ENCODE data around the gene TPCN2.
A peak's percentile ranks its signal among the peaks of the same experiment; 100 is the strongest.
"Not testable (repeated sequence)": the region's sequence is repeated elsewhere in the genome, so short reads cannot be mapped to it uniquely, and the experiment has no call there.

The TPCN2 gene

DNA sequence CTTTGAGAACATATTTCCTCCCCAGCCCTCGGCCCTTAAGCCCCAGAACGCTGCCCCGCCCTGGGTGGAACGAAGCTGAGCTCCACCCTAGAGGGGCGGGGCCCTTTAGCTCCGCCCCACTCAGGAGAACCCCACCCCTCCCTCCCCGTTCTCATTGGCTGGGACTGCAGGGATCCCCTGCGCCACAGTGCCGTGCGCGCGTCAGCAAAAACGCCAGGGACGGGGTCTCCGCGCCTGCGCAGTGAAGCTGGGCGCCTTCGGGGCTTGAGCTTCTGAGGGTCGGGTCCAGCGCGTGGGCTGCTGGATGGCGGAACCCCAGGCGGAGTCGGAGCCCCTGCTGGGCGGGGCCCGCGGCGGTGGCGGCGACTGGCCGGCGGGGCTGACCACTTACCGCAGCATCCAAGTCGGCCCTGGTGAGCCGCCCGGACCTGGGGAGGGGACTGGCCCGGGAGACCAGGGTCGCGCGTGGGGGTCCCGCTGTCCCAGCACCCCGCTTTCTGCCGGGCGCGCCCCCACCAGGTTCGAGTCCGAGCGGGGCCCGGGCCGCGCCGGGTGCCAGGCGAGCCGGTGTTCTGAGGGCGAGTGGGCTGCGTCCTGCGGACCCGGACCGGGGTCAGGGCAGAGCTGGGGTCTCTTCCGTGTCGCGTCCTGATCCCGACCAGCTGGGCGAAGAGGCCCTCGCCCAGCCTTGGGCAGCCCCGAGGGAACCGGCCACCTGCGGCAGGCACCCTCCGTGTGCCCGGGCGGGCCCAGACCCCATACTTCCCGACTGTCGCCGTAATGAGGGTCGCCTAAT, at the start of gene TPCN2:
Gene TPCN2 (plus strand): TSS at position 239 of the 796 bp plus-strand sequence. CDS start 66 bp downstream, at position 305.
- DNase-seq = peak; percentile 90

DNA sequence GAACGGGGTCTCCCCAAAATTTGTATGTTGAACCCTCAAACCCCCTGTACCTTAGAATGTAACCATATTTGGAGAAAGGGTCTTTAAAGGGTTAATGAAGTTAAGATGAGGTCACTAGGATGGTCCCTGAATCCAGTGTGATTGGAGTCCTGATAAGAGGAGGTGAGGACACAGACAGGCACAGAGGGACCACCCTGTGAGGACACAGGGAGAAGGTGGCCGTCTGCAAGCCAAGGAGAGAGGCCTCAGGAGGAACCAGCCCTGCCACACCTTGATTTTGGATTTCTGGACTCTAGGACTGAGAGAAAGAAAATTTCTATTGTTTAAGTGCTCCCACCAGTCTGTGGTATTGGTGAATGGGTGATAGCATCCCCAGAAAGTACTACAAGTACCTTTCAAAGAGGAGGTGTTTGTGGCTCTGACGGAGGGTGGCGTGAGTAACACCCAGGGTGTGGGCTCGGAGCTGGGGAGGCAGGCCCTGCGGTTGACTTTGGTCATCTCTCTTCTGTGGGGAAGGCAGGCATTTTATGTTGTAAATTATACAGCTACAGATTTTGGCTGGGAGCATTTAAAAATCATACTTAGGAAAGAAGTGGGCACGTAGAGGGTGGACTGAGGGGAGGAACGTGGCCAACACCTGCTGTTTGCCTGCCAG, 49.5 kb upstream of the TPCN2 start:
- no peak for DNase-seq

DNA sequence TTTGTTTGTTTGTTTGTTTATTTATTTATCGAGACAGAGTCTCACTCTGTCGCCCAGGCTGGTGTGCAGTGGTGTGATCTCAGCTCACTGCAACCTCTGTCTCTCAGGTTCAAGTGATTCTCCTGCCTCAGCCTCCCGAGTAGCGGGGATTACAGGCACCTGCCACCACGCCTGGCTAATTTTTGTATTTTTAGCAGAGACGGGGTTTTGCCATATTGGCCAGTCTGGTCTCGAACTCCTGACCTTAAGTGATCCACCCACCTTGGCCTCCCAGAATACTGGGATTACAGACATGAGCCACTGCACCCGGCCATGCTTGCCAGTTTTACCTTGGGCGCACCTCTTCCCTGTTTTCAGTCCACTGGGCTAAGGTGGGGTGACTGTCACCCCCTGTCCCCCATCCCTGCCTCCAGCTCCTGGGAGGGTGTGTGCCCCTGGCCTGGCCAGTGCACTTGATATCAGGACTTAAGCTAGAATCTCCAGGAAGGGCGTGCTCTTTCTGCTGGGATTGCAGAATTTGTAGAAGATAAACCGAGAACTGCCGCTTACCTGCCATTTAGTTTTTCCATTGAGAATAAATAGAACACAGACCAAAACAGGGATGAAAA, 48.9 kb upstream of the TPCN2 start:
- DNase-seq = not testable (repeated sequence)

DNA sequence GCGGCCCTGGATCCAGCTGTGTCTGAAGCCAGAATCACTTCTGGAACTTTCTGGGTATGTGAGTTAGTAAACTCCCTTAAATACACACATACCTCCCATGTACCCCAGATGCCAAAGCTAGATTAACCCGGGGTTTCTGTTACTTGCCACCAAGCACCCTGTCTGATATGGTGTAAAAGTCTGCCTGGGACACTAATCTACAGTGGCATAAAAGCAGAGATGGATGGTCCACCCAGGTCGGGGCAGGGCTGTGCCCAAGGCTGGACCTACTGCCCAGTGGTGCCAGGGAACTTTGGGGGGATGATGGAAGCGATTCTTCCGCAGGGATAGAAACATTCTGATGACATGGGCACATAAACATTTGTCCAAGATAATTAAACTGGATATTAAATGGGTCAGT, 48.3 kb upstream of the TPCN2 start:
- DNase-seq = no peak

DNA sequence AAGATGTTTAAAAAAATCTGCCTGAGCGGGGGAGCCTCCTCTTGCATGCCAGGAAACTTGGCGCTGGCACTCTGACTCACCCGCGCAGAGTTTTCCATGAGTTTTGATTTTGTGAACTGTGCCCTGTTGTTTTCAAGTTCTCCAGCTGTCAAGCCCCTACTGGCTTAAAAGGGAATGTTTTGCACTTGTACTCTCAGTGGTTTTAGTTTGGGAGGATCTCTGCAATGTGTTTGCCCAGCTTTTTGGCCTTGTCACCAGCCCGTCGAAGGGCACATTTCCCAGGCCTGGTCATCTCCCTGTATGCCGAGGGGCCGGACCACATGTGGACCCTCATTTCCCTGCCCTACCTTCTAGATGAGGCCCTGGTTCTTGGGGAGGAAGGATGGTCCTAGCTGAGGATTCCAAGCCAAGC, 47.9 kb upstream of the TPCN2 start:
- DNase-seq = no peak

DNA sequence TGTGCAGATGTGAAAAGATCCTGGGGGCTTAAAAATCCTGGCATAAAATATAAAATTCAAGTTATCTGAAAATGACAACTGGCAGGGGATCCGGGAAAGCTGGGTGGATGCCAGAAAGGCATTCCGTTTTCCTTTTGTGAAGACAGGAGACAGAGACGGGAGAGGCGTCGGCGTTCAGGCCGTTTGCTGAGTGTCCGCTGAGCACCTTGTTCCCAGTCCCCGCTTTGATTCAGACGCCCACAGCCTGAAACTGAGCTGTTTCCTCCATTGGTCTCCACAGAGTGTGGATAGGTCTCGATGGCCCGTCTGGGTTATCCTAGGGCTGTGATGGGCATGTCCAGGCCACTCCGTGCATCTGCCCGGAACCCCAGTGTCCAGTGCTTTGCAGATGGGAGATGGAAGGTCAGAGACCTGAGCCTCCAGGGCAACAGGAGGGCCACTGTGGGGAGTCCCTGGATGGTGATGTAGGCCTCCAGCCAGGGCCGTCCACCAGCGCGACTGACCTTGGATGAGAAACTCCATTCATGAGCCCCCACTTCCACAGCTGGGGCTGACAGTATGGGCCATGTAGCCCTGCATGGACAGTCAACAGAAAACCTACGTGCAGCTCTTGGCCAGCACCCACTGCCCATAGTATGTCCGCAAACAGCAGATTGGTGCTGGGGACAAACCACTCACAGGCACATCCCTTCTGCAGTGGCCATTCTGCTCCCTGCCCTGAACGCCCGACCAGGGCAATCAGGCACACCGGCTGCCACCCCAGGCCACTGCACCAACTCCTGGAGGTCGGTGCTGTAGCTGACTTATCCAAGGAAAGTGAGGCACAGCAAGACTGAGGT, 47.3 kb upstream of the TPCN2 start:
- DNase-seq = no peak

DNA sequence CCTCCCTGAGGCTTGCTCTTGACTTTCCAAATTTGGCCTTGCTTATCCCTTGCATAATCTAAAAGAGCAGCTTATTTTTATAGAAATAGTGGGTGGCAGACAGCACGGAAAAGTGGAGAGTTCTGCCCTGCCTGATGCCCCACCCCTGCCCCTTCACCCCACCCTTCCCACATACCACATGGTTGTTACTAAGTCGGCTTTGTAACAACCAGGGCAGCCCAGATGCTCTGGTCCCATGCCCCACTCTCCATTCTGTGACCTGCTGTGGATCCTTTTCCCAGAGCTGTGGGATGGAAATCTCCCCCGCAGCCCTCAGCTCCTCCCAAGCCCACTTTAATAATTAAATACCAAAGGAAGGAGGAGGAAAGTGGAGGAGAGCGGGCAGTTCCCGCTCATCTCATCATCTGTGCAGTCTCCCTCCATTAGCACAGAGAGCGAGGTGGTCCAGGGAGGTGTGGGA, 46.6 kb upstream of the TPCN2 start:
- no peak for DNase-seq

DNA sequence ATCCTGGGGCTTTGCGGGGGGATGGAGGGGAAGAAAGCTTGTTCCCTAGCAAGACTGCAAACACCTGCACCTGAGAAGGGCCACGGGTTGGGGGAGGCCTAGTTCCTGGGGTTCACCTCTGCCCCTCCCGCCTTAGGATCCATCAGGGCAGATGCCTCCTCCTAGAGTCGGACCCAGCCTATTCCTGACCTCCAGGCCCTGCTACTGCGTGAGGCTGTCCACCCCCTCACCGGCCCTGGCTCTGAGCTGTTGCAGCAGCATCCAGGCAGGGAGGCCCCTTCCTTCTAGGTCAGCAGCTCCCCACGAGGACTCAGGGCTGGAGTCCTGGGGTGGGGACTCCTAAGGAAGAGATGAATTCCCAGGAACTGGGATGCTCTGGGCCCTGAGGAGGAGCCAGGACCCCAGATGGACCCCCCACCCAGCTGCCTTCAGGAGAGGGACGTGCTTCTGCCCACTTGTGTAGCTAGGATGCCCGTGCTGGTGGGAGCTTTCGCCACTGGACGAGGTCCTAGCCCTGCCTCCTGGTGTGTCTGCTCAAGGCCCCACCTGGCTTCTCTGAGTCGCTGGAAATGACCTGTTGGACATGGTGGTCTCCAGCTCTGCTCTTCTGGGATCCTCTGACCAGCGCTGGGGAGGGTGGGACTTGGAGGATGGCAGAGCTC, 46.0 kb upstream of the TPCN2 start:
- no peak for DNase-seq

DNA sequence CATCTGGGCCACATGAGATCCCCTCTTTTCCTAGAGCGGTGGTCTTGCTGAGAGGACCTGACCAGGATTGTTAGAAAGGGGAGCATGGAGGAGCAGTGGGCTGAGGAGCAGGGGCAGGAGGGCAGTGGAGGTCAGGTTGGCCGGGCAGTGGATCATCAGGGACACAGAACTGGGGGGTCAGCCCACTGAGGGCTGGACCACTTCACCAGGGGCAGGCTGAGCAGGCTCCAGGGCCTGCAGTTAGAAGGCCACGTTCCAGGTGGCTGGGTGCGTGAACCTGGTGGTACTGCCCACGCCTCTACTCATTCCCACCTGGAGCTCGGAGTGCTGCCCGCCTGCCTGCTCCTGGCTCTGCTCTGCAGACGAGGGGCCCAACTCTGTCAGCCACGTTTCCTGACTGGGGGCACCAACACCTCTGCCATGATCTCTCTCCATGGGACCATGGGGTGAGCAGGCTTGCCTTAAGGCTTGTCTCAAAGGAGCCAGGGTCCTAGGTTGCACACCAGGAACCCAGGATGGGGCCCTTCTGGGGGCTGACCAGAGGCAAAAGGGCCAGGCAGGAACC, 45.3 kb upstream of the TPCN2 start:
- no peak for DNase-seq

DNA sequence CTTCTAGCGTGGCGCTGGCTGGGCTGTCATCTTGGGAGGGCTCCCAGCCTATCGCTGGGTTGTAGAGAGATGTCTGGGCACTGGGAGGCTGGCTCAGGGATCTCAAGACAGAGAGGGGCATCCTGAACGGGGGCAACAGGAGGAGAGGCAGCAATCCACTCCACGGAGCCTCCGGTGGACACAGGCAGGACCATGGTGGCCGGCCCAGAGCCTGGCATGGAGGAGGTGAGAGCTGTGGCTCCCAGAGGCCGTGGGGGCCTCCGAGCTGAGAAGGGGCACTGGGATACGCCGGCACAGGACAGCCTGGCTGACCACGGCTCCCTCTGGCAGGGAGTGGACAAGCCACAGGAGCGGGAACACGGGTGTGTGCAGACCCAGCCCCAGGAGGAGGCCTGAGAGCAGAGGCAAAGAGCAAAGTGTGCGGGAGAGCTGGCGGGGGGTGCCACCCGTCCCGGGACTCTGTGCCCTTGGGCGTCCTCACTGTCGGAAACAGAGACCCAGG, 44.8 kb upstream of the TPCN2 start:
- DNase-seq = no peak

DNA sequence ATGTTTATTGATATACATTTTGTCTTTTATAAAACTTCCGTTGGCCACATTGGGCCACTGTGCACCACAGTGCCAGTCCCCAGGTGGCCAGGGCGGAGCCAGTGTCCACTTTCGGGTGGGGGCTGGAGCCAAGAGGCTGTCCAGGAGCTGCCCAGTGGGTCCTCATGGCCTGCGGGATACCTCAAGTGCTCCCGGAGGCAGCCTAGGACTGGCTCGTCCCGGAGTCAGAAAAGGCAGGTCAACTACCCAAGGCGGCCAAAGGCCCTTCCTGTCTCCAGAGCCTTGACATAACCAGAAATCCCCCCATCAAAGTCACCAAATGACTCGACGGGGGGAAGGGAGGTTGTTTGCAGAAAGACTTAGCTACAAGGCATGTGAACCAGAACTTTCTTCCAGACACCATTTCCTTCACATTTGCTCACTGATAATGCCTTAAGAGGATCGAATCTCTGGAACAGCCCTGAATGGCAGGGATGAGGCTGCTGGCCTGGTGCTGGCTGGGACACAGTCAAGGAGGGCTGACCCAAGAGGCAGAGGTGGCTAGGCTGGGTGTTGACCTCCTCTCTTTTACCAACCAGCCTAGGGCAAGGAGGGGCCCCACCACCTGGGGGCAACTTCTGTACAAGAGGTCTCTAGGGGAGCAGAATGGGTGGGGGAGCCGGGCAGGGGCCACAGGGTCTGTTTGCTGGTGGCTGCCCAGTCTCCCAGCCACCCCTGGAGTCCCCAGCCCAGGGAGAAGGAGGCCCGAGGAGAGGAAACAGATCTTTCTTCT, 44.1 kb upstream of the TPCN2 start:
- DNase-seq = no peak

DNA sequence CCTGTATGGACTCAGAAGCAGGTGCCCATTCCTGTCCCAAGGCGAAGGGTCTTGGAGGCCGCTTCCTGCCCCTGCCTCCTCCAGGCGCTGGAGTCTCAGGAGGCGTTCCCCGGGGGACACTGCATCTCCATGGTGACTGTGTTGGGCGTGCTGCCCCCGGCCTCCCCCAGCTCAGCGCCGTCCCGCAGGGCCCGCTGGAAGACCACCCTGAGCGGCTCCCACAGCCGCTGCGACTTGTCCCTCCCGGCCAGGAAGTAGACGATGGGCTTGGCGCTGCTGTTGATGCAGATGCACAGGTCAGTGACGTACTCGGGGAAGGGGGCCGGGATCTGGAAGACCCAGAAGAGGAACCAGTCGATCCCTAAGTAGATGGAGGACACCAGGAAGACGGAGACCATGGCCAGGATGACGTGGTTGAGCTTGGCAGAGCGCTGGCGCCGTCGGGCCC, 43.5 kb upstream of the TPCN2 start:
- DNase-seq = no peak

DNA sequence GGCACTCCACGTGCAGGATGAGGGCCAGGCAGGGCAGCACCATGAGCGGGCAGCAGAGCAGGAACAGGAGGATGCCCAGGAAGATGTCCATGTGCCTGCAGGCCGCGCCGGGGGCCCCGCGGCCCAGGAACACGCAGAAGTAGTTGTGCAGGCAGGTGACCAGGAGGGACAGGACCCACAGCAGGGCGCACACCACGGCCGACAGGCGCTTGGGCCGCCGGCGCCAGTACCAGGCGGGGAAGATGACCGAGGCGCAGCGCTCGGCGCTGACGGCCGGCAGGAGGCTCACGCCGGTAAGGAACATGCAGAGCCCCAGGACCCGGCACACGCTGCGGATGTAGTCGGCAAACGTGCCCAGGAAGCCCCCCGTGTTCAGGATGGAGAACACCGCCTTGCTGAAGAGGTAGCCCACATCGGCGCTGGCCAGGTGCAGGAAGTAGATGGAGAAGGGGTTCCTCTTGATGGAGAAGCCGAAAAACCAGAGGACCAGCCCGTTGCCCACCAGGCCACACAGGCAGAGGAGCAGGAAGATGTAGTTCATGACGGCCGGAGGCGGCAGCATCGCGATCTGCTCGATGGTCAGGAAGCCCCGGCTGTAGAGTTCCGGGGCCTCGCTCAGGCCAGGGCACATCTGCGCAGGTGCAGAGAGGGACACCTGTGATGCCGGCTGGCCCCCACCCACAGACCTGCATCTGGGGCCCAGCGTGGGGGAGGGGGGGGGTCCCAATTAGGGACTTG, 42.9 kb upstream of the TPCN2 start:
- DNase-seq = no peak

DNA sequence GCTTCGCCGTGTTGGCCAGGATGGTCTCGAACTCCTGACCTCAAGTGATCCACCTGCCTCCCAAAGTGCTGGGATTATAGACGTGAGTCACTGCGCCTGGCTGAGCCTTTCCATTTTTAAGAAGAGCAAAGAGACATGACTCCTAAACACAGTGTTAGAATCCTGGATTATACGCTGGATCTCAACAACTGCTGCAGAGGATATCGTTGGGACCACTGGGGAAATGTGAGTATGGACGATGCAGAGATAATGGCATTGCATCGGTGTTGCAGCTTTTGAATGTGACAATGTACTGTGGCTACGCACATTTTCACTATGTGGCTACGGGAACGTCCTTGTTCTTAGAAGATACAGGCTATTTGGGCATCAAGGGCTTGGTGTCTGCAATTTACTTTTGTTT, 41.9 kb upstream of the TPCN2 start:
- no peak for DNase-seq

DNA sequence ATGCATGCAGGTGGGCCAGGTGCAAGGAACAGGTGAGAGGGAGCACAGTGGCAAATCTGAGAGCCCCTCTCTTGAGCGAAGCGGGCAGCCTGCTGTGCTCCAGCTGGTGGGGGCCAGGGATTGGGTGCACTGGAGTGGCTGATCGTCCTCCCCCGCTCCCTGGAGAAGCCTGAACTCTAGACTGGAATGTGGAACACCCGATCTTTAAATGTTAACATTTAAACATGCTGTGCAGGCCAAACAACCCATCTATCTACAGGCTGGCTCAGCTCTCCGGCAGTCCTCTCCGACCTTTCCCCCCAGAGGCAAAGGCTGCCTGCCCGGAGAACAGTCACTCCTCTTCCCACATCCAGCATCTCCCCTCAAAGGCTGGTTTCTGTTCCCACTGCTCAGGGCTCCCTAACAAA, 40.8 kb upstream of the TPCN2 start:
- no peak for DNase-seq

DNA sequence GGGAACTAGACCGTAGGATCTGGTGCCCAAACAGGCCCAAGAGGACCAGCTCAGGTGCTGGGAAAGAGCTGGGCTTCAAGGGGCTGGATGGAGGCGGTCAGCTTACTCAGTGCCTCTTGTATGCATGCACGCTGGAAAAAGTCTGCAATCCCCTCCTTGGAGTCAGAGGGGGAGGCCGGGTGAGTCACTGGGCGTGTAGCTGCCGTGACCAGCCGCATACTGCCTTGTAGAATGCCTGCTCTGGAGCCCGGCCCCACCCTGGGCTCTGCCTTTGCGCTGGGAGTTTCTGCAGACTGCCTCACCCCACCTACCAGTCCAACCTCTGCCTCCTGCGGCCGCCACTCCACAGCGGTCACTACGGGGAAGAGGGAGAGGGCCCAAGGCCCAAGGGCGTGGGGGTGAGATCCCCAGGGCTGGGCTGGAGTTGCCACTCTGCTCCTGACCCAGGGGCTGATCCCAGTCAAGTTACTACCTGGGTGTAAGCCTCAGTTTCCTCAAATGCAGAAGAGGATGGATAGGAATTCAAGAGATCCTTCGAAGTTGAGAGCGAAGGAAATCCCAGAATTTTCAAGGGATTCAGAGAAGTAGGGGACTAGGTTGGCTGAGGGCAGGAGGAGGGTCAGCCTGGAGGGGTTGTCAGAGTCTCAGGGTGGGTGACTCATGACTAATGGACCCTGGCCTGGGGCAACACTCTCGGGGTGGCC, 39.8 kb upstream of the TPCN2 start:
- no peak for DNase-seq

DNA sequence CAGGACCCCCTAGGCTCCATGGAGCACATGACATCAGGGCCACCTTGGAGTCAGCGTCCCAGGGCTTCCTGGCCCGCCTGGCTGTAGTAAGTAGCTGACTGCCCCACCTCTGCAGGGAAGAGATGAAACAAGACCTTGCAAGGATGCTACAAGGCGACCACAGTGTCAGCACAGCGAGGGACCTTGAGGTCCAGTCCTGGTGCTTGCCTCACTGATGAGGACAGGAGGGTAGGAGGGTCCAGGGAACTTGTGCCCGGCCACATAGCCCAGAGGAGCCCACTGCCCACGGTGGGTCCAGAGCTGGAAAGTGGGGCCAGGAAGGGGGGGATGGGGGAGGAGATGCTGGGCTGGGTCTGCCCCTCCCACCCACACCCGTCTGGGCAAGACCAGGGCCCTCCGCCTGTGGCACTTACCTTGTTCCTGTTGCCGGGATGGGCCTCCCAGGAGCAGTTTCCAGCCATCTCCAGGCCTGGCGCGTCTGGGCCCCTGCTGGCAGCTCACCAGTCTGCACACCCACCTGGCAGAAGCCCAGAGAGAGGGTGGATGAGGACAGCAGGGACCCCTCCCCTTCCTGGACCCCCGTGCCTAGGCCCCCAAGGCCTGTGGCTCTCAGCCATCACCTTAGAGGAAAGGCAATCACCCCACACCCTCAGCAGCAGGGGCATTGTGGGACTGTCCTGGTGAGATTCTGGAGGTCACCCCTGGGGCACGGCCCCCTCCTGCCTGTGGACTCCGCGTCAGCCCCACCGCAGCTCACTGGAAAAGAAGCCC, 39.1 kb upstream of the TPCN2 start:
- no peak for DNase-seq

DNA sequence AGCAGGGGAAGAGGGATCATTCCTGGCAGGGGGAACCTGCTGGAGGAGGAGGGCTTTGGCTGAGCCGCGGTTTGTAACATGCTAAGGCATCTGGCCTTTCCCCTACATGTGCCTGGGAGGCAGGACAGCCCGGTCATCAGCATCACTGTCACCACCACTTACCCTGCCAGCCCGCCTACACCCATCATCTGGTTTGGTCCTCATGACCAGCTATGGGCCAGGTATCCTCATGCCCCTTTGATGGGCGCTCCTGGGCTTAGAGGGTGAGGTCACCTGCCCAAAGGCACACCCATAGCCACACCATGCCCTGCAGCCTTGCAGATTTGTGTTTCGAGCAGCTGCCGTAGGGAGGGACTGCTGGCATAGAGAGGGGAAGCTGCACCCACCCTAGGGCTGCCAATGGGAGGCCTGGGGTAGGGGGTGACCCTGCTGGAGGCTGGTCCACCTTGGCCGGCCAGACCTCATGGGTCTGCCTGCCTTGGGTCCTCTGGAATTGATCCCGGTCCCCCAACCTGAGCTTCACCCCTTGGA, 38.3 kb upstream of the TPCN2 start:
- DNase-seq = no peak

Data from stimulated activated CD4-positive, alpha-beta T cell treated with anti-CD3 and anti-CD28 coated beads, Interleukin-4, amount 100 ng/mL, for 1 hour (primary cell).